Measurements from ENCODE around the gene UGT3A2.
A peak's percentile ranks its signal among the peaks of the same experiment; 100 is the strongest.

Gene UGT3A2

DNA sequence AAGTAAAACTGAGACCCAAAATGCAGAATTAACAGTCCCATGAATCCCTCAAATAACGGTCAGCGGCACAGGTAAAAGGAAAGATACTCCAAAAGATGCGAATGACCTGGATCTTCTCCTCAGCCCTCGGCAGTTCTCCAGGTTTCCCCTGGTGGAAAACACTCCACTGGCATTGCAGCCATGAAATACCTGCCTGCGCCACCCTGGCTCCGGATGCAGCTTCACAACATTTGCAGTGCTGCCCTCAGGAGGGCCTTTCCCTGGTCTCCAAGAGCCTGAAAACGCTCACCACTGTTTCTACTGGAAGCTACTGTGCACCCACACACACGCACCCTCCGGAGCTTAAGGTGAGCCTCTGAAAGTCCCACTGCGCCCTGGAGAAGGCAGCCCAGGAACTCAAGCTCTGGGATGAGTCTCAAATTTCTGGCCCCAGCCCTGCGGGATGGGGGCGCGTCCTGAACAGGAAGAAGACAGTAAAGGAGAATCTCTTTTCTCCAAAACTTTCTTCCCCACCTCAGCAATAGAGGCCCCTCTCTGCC is 612 bp downstream of the UGT3A2 start:
- no peak overlapping the region for H3K27ac ChIP-seq
- no peak for TF ChIP-seq ZFX (IDR thresholded peaks at IDR 0.05; ENCODE audit: borderline replicate concordance)
- no peak for TF ChIP-seq CTCF (IDR thresholded peaks at IDR 0.05)

- H3K27ac ChIP-seq: no peak overlapping the region
- peak; percentile 61 for TF ChIP-seq CTCF (IDR thresholded peaks at IDR 0.05)
- TF ChIP-seq ZFX (IDR thresholded peaks at IDR 0.05; ENCODE audit: borderline replicate concordance): no peak
These were observed 6.2 kb downstream of the UGT3A2 start for GRCh38 chr5:36060420-36060887.

DNA sequence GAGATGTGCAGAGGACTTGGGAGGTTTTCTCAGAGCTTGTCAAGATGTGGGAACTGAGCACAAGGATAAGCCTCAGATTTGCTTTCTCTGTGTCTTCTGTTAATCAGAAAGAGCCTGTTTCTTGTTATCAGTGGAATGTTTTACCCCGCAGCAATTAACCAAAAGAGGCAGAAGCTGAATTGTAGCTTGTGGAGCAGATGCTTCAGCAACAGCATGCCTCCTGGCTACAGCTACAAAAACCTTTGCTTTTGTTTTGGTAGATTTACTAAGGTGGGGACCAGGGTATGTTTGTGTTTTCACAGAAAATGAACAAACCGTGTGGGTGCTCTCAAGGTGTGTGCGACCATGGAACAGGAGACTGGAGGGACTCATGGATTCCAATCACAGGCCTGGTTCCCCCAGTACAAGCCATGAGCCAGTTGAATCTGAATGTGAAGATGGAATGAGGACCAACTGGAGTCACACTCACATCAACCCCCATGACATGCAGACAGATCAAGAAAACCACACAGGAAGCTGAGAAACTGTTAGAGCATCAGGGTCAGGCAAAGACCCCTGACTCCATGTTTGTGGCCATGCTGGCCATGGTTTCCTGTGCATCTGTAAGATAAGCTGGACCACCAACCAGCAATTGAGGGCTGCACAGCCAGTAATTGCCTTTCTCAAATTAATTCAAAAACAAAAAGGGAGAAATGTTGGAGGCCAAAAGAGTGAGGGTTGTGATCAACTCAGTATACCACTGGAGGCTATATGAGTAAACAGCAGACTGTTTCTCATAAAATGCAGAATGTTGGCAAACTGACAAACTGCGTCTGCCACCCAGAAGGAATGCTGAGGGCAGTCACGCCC is 6.9 kb downstream of the UGT3A2 start:
- TF ChIP-seq CTCF (IDR thresholded peaks at IDR 0.05) (no peak), ZFX (IDR thresholded peaks at IDR 0.05; ENCODE audit: borderline replicate concordance) (no peak)
- H3K27ac ChIP-seq: no peak overlapping the region

DNA sequence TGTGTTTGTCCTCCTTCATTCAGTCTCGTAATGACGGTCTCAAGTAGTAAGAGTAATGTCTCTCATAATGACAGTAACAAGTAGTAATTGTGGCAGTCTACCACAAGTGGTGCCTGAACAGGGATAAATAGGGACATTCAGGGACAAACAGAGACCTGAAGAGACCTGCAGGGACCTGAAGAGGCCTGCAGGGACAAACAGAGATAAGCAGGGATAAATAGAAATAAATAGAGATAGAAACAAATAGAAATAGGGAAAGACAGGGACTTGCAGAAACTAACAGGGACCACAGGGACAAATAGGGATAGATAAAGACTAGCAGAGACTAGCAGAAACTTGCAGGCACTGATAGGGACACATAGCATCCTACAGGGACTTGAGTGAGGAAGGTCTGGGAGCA is 7.9 kb downstream of the UGT3A2 start:
- no peak overlapping the region for H3K27ac ChIP-seq
- no peak for TF ChIP-seq ZFX (IDR thresholded peaks at IDR 0.05; ENCODE audit: borderline replicate concordance)
- TF ChIP-seq CTCF (IDR thresholded peaks at IDR 0.05): no peak

GRCh38 chr5:36057386-36057785 is 9.3 kb downstream of the UGT3A2 start:
- H3K27ac ChIP-seq: no peak overlapping the region

DNA sequence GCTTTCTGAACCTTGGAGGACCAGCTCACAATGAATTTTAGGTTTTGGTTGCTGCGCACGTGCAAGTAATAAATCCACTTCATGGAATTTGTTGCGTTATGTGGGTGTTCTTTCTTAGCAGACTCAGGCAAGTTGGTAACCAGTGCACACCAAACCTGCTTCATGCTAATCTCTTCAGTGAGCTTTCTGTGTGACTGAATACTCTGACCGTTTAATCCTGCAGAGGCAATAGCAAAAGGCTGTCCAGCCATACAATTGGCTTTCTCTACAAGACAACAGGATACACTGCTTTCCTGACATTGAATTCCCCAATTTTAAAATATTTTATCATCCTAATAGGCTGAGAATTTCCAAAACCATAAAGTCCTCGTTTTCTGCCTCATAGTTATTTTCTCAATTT is 10.3 kb downstream of the UGT3A2 start:
- TF ChIP-seq CTCF (IDR thresholded peaks at IDR 0.05) (no peak), ZFX (IDR thresholded peaks at IDR 0.05; ENCODE audit: borderline replicate concordance) (no peak)
- H3K27ac ChIP-seq: no peak overlapping the region

More at GRCh38 chr5:36057386-36057785, 9.3 kb downstream of the UGT3A2 start:
- TF ChIP-seq CTCF (IDR thresholded peaks at IDR 0.05): no peak
- no peak for TF ChIP-seq ZFX (IDR thresholded peaks at IDR 0.05; ENCODE audit: borderline replicate concordance)

DNA sequence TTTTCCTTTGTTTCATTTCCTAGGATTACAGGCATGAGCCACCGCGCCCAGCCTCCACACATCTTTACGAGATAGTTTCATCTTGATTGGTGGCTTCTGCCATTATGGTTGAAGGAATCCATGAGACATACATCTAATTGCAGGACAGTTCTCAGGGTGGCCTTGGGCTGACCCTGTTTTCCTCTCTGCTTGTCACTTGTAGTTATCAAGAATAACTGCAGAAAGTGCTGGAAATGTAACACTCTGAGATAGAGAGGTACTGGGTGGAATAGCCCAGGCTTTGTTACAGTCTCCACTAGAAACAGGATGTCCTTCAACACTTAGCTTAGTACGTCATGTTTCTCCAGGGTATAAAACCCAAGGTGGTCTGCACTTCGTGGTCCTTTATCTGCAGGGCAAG is 10.7 kb downstream of the UGT3A2 start:
- TF ChIP-seq CTCF (IDR thresholded peaks at IDR 0.05) (no peak), ZFX (IDR thresholded peaks at IDR 0.05; ENCODE audit: borderline replicate concordance) (no peak)
- no peak overlapping the region for H3K27ac ChIP-seq

All from 22Rv1 (cell line).